Ureter (tissue), 1 donor: ENCODE results near the gene ZFP92. TPM values are rescaled to one million over a fixed set of nuclear protein-coding genes. Genes with fewer than 3 reads are reported as not detected.

ENCODE experiments used
- DNase-seq: peaks from one replicate; pipeline ENCODE4 v3.0.0-alpha.2; 2020; ENCODE audit warnings: low spot score
- total RNA-seq: library from RNA; stranded (reverse); gene quantifications from one replicate; pipeline ENCODE4 v1.2.4, GENCODE V29; 2023
- donor health status: DM: yes; HTN: yes; CAD: no.

ZFP92 gene
- total RNA-seq, 1 donor from 2014 or later, result 1.1 TPM

GRCh38 chrX:153439977-153440376 is 28.7 kb downstream of the ZFP92 start:
- no peak for DNase-seq

- no peak for DNase-seq
Observed at GRCh38 chrX:153440556-153441135, 29.4 kb downstream of the ZFP92 start.

GRCh38 chrX:153441296-153441695 is 30.0 kb downstream of the ZFP92 start:
- no peak for DNase-seq

DNA sequence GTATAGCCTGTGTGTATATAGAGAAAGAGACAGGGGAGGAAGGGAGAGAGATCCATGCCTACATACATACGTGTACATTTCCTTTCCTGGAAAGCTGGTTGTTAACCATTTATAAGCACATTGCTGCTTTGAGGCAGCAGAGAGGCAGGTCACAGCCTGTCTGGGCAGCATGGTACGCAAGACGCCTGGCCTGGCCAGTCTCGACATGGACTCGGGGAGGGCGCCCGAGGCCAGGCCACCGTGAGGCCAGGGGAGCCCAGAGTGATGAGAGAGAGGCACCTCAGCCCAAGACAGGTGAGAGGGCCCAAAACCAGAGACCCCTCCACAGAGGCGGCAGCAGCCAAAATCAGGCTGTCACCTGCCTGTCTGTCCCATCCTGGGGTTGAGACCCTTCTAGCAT is 30.7 kb downstream of the ZFP92 start:
- DNase-seq, result no peak

GRCh38 chrX:153442463-153442862 is 31.2 kb downstream of the ZFP92 start:
- DNase-seq, result no peak

DNA sequence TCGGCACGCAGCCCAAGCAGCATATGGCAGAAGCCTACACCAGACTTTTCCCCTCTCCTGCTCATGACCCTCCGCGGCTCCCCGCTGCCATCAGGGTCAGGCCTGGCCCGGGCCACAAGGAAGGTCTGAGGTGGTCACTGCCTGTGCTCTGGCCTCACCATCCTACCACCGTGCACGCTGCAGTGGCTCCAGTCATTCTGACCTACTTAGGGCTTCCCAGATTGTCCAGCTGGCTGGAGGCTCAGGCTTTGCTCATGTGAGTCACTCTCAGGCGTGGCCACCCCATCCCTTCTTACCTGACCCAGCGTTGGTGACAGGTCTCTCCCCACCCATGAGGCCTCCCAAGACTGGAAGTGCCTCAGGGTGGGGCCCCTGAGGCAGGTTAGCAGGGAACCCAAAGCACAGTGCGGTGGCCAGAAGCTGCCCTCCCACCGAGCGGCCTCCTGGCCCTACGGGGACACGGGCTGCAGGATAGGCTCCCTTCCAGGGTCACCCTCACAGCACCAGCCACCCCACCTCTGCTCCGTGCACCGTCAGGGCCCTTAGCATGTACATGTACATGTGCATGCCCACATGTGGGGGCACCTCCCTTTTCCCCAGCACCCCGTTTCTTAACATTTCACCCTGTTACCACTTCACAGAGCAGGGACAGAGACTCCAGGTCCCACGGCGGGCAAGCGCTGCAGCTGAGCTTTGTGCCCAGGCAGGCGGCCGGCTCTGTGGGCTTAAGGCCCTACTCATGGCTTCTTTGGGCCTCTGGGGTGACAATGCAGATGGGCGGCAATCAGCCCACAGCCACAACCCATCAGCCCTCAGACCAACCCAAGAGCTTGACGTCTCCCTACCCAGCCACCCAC is 32.4 kb downstream of the ZFP92 start:
- DNase-seq, result no peak

- no peak for DNase-seq
Observed at GRCh38 chrX:153444333-153445011, 33.2 kb downstream of the ZFP92 start.

GRCh38 chrX:153445106-153445855 is 34.0 kb downstream of the ZFP92 start:
- no peak for DNase-seq

DNA sequence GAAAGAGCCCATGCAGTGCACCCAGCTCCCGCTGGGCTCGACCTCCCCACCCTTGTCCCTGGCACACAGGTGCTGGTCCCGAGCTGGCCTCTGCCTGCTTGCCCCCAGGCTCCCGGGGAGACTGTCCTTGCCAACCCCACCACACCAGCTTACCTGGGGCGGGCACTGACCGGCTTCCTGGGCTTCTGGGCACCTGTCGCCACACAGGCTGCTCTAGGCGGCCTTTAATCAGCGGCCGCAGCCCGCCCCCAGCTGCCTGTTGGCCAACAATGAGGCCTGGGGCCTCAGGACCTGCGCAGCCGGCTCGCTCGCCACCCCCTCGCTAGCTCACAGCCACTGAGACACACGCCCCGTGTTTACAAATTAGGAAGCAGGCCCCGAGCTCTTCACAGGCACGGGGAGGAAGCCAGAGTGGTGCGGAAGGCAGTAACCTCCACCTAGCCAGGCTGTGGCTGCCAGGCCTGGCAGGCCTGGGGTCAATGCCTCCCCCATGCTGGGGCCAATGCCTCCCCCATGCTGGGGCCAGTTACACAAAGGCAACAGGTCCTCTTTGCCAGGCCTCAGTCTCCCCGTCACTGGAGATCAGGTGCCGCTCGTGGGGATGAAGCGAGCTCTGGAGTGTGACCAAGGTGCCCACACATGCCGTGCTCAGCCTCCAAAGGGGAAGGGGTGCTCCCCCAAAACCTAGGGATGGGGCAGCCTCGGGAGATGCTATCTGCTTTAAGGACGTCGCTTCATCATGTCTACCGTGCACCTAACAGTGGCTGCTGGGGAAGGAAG is 34.8 kb downstream of the ZFP92 start, which contains the start of gene TREX2:
Gene TREX2 (minus strand): TSS at position 201 of the 780 bp plus-strand sequence. CDS start 626 bp downstream, outside the sequence.
- DNase-seq, result no peak

GRCh38 chrX:153446636-153446936 is 35.3 kb downstream of the ZFP92 start:
- no peak for DNase-seq

GRCh38 chrX:153446950-153447580 is 35.8 kb downstream of the ZFP92 start:
- no peak for DNase-seq

- DNase-seq, result no peak
Observed at GRCh38 chrX:153447581-153447960, 36.3 kb downstream of the ZFP92 start.

DNA sequence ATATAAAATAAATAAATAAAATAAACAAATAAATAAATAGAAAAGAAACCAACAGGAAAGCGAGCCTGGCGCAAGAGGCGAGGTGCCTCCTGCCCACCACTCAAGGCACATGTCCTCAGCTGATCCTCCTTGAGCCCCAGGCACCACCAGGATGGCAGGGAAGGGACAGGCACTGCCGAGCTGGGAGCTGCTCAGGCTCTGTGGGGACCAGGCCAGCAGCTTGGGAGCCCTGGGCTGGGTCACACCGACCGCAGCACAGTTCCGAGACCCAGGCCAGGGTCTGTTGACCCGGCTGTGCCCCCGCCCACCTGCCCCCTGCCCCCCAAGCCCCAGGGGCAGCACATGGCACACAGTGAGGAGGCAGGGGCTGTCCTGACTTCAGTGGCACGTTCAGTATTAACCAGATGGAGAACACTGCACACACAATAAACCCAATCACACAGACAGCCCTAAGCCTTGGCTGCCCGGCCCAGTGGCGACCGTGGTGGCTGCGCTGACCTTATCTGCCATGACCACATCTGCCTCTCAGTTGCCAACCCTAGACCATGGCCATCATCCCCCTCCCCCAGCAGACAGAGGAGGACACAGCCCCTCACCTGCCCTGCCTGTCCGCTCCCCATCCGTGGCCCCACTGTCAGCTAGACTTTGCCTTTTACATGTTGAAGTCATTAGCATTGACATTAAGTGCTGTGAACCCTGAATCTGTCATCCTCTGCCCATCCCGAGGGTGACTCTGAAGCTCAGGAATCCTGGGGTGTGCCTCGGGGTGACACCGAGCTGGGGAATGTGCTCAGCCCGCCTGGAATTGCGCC is 37.5 kb downstream of the ZFP92 start:
- no peak for DNase-seq

GRCh38 chrX:153449368-153450113 is 38.3 kb downstream of the ZFP92 start:
- no peak for DNase-seq

DNA sequence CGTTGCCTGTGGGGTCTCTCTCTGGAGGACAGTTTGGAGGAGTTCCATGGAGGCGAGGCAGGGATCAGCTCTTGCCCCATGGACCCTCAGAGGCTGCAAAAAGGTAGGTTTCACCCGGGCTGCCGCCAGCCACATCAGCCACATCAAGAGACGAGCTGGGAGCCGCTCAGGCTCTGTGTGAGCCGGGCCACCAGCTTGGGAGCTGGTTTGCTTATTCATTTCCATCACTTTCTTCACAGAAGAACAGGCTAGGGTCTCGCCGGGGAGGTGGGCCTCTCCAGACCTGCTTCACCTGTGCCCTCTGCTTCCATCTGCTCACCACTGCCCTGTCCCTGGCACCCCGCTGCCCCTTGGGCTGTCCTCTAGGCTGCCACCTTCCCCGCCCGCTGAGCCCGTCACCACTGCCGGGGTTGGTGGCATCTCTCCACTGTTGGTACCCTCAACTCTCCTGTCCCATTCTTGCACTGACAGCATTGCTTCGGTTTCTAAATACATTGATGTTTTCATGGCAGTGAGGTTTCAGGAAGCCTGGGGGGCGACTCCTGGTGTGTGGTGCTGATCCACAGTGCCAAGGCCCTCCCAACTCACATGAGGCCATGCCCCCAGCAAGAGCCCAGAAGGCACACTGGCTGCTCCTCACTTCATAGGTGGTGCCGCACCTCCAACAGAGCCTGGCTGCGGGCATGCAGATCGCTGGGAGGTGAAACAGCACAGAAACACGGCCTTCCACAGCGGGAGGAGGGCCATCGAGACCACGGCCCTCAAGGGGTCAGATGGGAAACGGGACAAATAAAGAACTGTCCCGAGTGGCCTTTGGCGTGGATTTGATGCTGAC is 39.1 kb downstream of the ZFP92 start:
- no peak for DNase-seq

GRCh38 chrX:153450949-153451277 is 39.6 kb downstream of the ZFP92 start:
- DNase-seq, result no peak

- DNase-seq, result no peak
Observed at GRCh38 chrX:153454901-153455550, 43.8 kb downstream of the ZFP92 start.

DNA sequence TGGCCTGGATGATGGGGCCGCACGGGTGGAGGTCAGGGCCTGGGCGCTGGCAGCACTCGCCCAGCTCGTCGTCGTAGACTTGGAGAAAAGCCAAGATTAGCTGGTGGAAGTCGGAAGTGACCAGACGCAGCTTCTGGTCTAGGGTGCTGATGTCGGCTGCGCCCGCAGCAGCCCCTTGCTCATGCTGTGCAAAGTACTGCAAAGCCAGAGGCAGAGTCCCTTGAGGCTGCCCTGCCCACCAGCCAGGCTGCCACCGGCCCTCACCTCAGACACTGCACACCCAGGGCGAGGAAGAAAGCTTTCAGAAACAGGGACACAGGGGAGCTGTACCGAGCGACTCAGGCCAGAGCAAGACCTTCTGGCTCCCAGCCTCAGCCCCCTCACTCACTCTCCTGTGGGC is 44.3 kb downstream of the ZFP92 start:
- no peak for DNase-seq
